SK-N-SH (cell line): Measurements from ENCODE around the gene FNDC3B. TPM values are rescaled to one million over a fixed set of nuclear protein-coding genes. Genes with fewer than 3 reads are reported as not detected.
"Not testable (repeated sequence)": the region's sequence is repeated elsewhere in the genome, so short reads cannot be mapped to it uniquely, and the experiment has no call there.

Experiments used
- CTCF ChIA-PET: fragments of 300-600, 350-600 bp; formaldehyde crosslinking; extraction: SDS; loops from one replicate; lab custom pipeline; 2021; lab: Yijun Ruan, JAX
- POLR2A ChIA-PET: fragments of 350-600 bp; sonication (Branson Sonifier 250); formaldehyde crosslinking; extraction: SDS; loops from one replicate; lab custom pipeline; 2020; ENCODE audit warnings: antibody characterized with exemption, inconsistent platforms; lab: Yijun Ruan, JAX
- DNase-seq: peaks from one replicate; pipeline ENCODE4 v3.0.0; 2012
- H2AFZ ChIP-seq: fragments of 200-600 bp; sonication (generic); 2 replicates; pipeline ENCODE4 v1.8.1; 2016; ENCODE audit warnings: antibody characterized with exemption, mild to moderate bottlenecking, low read depth
- H3F3A ChIP-seq: fragments of 200-600 bp; sonication (generic); replicated peaks from 2 replicates; pipeline ENCODE3; 2016; ENCODE audit warnings: antibody characterized with exemption, mild to moderate bottlenecking; ENCODE audit not compliant: insufficient read depth
- H3K27ac ChIP-seq, 2 experiments: fragments of 200-500 bp in 1 of 2; fragments of 200-600 bp in 1 of 2; sonication (Bioruptor generic) in 1 of 2; sonication (generic), shearing (Covaris generic) in 1 of 2; 2 replicates each; pipeline versions ENCODE4 v1.5.1 to v1.6.1; 2014 to 2016; ENCODE audit warnings: low read depth in 2 of 2, inconsistent platforms in 1 of 2, low read length in 1 of 2, mild to moderate bottlenecking in 1 of 2, mixed read lengths in 1 of 2
- H3K27me3 ChIP-seq: fragments of 200-600 bp; sonication (generic), shearing (Covaris generic); 2 replicates; pipeline ENCODE4 v1.6.1; 2016; ENCODE audit warnings: mixed run types; ENCODE audit not compliant: insufficient read depth
- H3K36me3 ChIP-seq, 2 experiments: fragments of 200-500 bp in 1 of 2; fragments of 200-600 bp in 1 of 2; sonication (Bioruptor generic) in 1 of 2; sonication (generic) in 1 of 2; replicated peaks in 1 of 2; 2 replicates each; pipeline versions ENCODE3 to v1.5.1; 2014 to 2016; ENCODE audit warnings: low read length in 1 of 2, mild to moderate bottlenecking in 1 of 2; ENCODE audit not compliant: insufficient read depth in 2 of 2, control insufficient read depth in 1 of 2
- H3K4me1 ChIP-seq, 2 experiments: fragments of 200-500 bp in 1 of 2; fragments of 200-600 bp in 1 of 2; sonication (Bioruptor generic) in 1 of 2; sonication (generic), shearing (Covaris generic) in 1 of 2; 2 replicates each; pipeline versions ENCODE4 v1.5.1 to v1.6.1; 2014 to 2016; ENCODE audit warnings: low read depth in 1 of 2, low read length in 1 of 2, mixed run types in 1 of 2; ENCODE audit not compliant: insufficient read depth in 2 of 2, control insufficient read depth in 1 of 2
- H3K4me2 ChIP-seq: fragments of 200-600 bp; sonication (generic), shearing (Covaris generic); 2 replicates; pipeline ENCODE4 v1.6.1; 2017; ENCODE audit warnings: mixed run types
- H3K4me3 ChIP-seq, 2 experiments: fragments of 200-500 bp in 1 of 2; fragments of 200-600 bp in 1 of 2; sonication (Bioruptor generic) in 1 of 2; sonication (generic), shearing (Covaris generic) in 1 of 2; 2 replicates each; pipeline versions ENCODE4 v1.5.1 to v1.8.1; 2014 to 2016; ENCODE audit warnings: low read depth in 2 of 2, inconsistent platforms in 1 of 2, low read length in 1 of 2, mild to moderate bottlenecking in 1 of 2, mixed read lengths in 1 of 2, moderate library complexity in 1 of 2
- H3K79me2 ChIP-seq: fragments of 200-600 bp; sonication (generic); 2 replicates; pipeline ENCODE4 v1.8.1; 2017; ENCODE audit warnings: mild to moderate bottlenecking; ENCODE audit not compliant: insufficient read depth
- H3K9ac ChIP-seq: fragments of 200-600 bp; sonication (generic); 2 replicates; pipeline ENCODE4 v1.6.1; 2017; ENCODE audit warnings: mixed run types
- H3K9me2 ChIP-seq: fragments of 200-600 bp; sonication (generic); 2 replicates; pipeline ENCODE4 v1.6.1; 2017; ENCODE audit warnings: mixed run types
- H3K9me3 ChIP-seq: fragments of 200-600 bp; sonication (generic); 2 replicates; pipeline ENCODE4 v1.6.1; 2017; ENCODE audit warnings: mixed run types, mild to moderate bottlenecking, moderate library complexity
- H4K20me1 ChIP-seq: fragments of 200-600 bp; sonication (generic); 2 replicates; pipeline ENCODE4 v1.6.1; 2017; ENCODE audit warnings: mild to moderate bottlenecking, mixed run types; ENCODE audit not compliant: insufficient read depth
- EZH2phosphoT487 ChIP-seq: fragments of 200-600 bp; sonication (generic); IDR thresholded peaks from 2 replicates; pipeline ENCODE4 v1.6.1; 2017; ENCODE audit warnings: low read depth, mixed run types, mild to moderate bottlenecking, antibody characterized with exemption, moderate library complexity, borderline replicate concordance
- IRF3 ChIP-seq: fragments of 150-350 bp; IDR thresholded peaks from 2 replicates; pipeline ENCODE4 v1.6.1; 2016; ENCODE audit warnings: mild to moderate bottlenecking, low read depth, low read length
- NRF1 ChIP-seq: IDR thresholded peaks from 2 replicates; pipeline ENCODE4 v1.6.1; 2012; ENCODE audit warnings: low read depth, mild to moderate bottlenecking, low read length
- RFX5 ChIP-seq: IDR thresholded peaks from 2 replicates; pipeline ENCODE4 v1.6.1; 2012; ENCODE audit warnings: mild to moderate bottlenecking, improper control_type of control experiment, low read length
- TCF12 ChIP-seq: IDR thresholded peaks from 2 replicates; pipeline ENCODE4 v1.4.0; 2012
- USF2 ChIP-seq: fragments of 150-350 bp; IDR thresholded peaks from 2 replicates; pipeline ENCODE4 v1.6.1; 2017; ENCODE audit warnings: antibody characterized with exemption, low read length, low read depth, borderline replicate concordance
- YY1 ChIP-seq: IDR thresholded peaks from 2 replicates; pipeline ENCODE4 v1.4.0; 2012; ENCODE audit warnings: low read depth, mild to moderate bottlenecking
- ZBTB33 ChIP-seq: IDR thresholded peaks from 2 replicates; pipeline ENCODE4 v1.4.0; 2012; ENCODE audit warnings: low read depth, borderline replicate concordance
- WGBS: methylation state at CpG from one replicate; pipeline ENCODE4 v1.1.6; 2017; ENCODE audit warnings: low lambda C conversion rate; 5-methylcytosine and 5-hydroxymethylcytosine counted together
- polyA plus RNA-seq, 3 experiments: library from polyadenylated mRNA; depleted of rRNA; stranded (reverse); fragments of >200 nt; gene quantifications; 2 replicates each; pipeline ENCODE4 v1.2.3, GENCODE V29; 2012
- TF ChIP-seq, protein P1 (sequence below): IDR thresholded peaks from 2 replicates; pipeline ENCODE4; 2012
- TF ChIP-seq, protein P2 (sequence below): IDR thresholded peaks from 2 replicates; pipeline ENCODE4 v1.4.0; 2012; ENCODE audit warnings: low read depth

The FNDC3B gene
- polyA plus RNA-seq, 1 of the 3 experiments (the other 2 are of a cell fraction), result 10.4 TPM

GRCh38 chr3:172039436-172040077, at the start of gene FNDC3B (continued):
- TF ChIP-seq IRF3 (no peak), NRF1 (no peak), USF2 (peak; percentile 36; the same call in 1 of the 2 replicates), RFX5 (no peak), ZBTB33 (peak; percentile 13; the same call in 1 of the 2 replicates), TCF12 (peak; percentile 52; the same call in 1 of the 2 replicates)
- TF ChIP-seq, protein P1, sequence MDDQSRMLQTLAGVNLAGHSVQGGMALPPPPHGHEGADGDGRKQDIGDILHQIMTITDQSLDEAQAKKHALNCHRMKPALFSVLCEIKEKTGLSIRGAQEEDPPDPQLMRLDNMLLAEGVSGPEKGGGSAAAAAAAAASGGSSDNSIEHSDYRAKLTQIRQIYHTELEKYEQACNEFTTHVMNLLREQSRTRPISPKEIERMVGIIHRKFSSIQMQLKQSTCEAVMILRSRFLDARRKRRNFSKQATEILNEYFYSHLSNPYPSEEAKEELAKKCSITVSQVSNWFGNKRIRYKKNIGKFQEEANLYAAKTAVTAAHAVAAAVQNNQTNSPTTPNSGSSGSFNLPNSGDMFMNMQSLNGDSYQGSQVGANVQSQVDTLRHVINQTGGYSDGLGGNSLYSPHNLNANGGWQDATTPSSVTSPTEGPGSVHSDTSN, result peak; percentile 65; the same call in 1 of the 2 replicates
- TF ChIP-seq, all 33 proteins: peak for 19

DNA sequence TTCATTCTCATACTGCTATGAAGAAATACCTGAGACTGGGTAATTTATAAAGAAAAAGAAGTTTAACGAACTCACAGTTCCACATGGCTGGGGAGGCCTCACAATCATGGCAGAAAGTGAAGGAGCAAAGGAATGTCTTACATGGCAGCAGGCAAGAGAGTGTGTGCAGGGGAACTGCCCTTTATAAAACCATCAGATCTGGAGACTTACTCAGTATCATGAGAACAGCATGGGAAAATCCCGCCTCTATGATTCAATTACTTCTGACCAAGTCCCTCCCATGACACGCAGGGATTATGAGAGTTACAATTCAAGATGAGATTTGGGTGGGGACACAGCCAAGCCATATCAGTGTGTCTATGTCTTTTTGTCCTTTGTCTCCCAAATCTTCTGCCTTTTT, 49.1 kb upstream of the FNDC3B start:
- H3K9me3 ChIP-seq, DNase-seq, POLR2A ChIA-PET, H3K4me3 ChIP-seq, H3F3A ChIP-seq, H3K36me3 ChIP-seq, H3K27me3 ChIP-seq, CTCF ChIA-PET, H3K4me1 ChIP-seq, H3K9ac ChIP-seq, H3K27ac ChIP-seq, H3K9me2 ChIP-seq, H2AFZ ChIP-seq, H4K20me1 ChIP-seq, H3K4me2 ChIP-seq, H3K79me2 ChIP-seq: not testable (repeated sequence)
- 93% methylated on average over 3 of the region's 3 CpGs for WGBS

- no peaks in the 10 kb centered on the region for H3K79me2 ChIP-seq
- H3K4me1 ChIP-seq, result no peaks in the 10 kb centered on the region; a peak in 1 of 4 replicates
- TF ChIP-seq YY1 (no peak), EZH2phosphoT487 (no peak), TCF12 (no peak)
- TF ChIP-seq, protein P2, sequence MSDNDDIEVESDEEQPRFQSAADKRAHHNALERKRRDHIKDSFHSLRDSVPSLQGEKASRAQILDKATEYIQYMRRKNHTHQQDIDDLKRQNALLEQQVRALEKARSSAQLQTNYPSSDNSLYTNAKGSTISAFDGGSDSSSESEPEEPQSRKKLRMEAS, result no peak
- TF ChIP-seq, all 33 proteins: peak for 0
- no peaks in the 10 kb centered on the region for H3K9me2 ChIP-seq
- WGBS, result 80% methylated on average over 3 of the region's 3 CpGs
- DNase-seq, result no peak
- no peak overlapping the region for H3K27ac ChIP-seq
- no peak overlapping the region for H3K4me2 ChIP-seq
- H2AFZ ChIP-seq, result no peak overlapping the region
- CTCF ChIA-PET, result interaction anchor here (0.9 kb wide), 1 partner anchor 288 kb away, joined by 3 read pairs; no protein-coding TSS in a partner anchor
- no peak overlapping the region for H3K4me3 ChIP-seq
- H3K27me3 ChIP-seq, result no peaks in the 10 kb centered on the region
- no peaks in the 10 kb centered on the region for H4K20me1 ChIP-seq
- H3K9ac ChIP-seq, result no peak overlapping the region
- POLR2A ChIA-PET, result no interaction called here
- peaks cover 1% of the 10 kb centered on the region; the same call in 1 of the 2 replicates for H3K9me3 ChIP-seq
- H3K36me3 ChIP-seq, result no peaks in the 10 kb centered on the region
- H3F3A ChIP-seq, result peaks cover 6% of the 10 kb centered on the region
Measured at GRCh38 chr3:171991166-171991565, 48.2 kb upstream of the FNDC3B start.
